GM12878 (cell line): ENCODE measurements around the gene MIOS. TPM values are rescaled to one million over a fixed set of nuclear protein-coding genes. Genes with fewer than 3 reads are reported as not detected.

Experiments used
- ATAC-seq: fragments of 200-7000 bp; cut with Tn5 transposase; 3 replicates; pipeline ENCODE4 v1.9.1; 2020; ENCODE audit warnings: mild to moderate bottlenecking, moderate library complexity
- BruUV-seq: library from RNA; stranded (reverse); fragments of 400-500 nt; replicated peaks from 2 replicates; lab custom pipeline; 2021; lab: Mats Ljungman, UMichigan
- CTCF ChIA-PET: fragments of 300-600 bp; sonication (Branson Sonifier 250); formaldehyde crosslinking; extraction: SDS; loops from one replicate; lab custom pipeline; 2021; ENCODE audit warnings: inconsistent platforms; lab: Yijun Ruan, JAX
- POLR2A ChIA-PET: fragments of 350-600 bp; formaldehyde crosslinking; extraction: SDS; loops from one replicate; lab custom pipeline; 2021; ENCODE audit warnings: inconsistent platforms; lab: Charles Lee
- RAD21 ChIA-PET: fragments of 300-600 bp; sonication (Branson Sonifier 250); formaldehyde crosslinking; loops from one replicate; lab custom pipeline; 2023; ENCODE audit warnings: antibody characterized with exemption; ENCODE audit not compliant: unreplicated experiment; lab: Charles Lee
- SMC1A ChIA-PET: fragments of 300-600 bp; sonication (Branson Sonifier 250); formaldehyde crosslinking; loops from one replicate; lab custom pipeline; 2023; ENCODE audit not compliant: unreplicated experiment, uncharacterized antibody; lab: Charles Lee
- DNase-seq: peaks from one replicate; pipeline ENCODE4 v3.0.0-alpha.2; 2011; ENCODE audit warnings: low read depth, low spot score
- FAIRE-seq: peaks from 3 replicates; lab custom pipeline; 2011; peaks lifted over from hg19 to GRCh38; lab: Jason Lieb, UNC
- H2AFZ ChIP-seq: 2 replicates; pipeline ENCODE4 v1.6.0; 2011; ENCODE audit warnings: low read depth, low read length, control low read depth; ENCODE audit not compliant: control insufficient read depth
- H3K27ac ChIP-seq: 2 replicates; pipeline ENCODE4 v1.5.1; 2011; ENCODE audit warnings: control low read depth; ENCODE audit not compliant: control insufficient read depth, insufficient read depth
- H3K27me3 ChIP-seq, 2 experiments: replicated peaks in 1 of 2; 2 replicates each; pipeline versions ENCODE4 v1.6.0 to v1.6.1; 2011; ENCODE audit warnings: low read length in 1 of 2; ENCODE audit not compliant: control insufficient read depth in 2 of 2, insufficient read depth in 2 of 2
- H3K36me3 ChIP-seq, 2 experiments: 2 replicates each; pipeline ENCODE4 v1.5.1; 2011; ENCODE audit warnings: low read length in 1 of 2; ENCODE audit not compliant: control insufficient read depth in 2 of 2, insufficient read depth in 2 of 2
- H3K4me1 ChIP-seq: 2 replicates; pipeline ENCODE4 v1.6.1; 2011; ENCODE audit warnings: mild to moderate bottlenecking, low read length, moderate library complexity, mixed read lengths; ENCODE audit not compliant: control insufficient read depth, insufficient read depth
- H3K4me2 ChIP-seq: 2 replicates; pipeline ENCODE4 v1.6.0; 2011; ENCODE audit warnings: control low read depth; ENCODE audit not compliant: control insufficient read depth, insufficient read depth
- H3K4me3 ChIP-seq: fragments of 200-600 bp; sonication (generic); 2 replicates; pipeline ENCODE4 v1.5.1; 2016
- H3K79me2 ChIP-seq: 2 replicates; pipeline ENCODE4 v1.6.0; 2011; ENCODE audit warnings: low read length; ENCODE audit not compliant: control insufficient read depth, insufficient read depth
- H3K9ac ChIP-seq: 2 replicates; pipeline ENCODE4 v1.8.0; 2011; ENCODE audit warnings: low read length, control low read depth, mixed read lengths; ENCODE audit not compliant: control insufficient read depth, insufficient read depth
- H3K9me3 ChIP-seq: replicated peaks from 3 replicates; pipeline ENCODE4 v1.5.1; 2011; ENCODE audit warnings: mild to moderate bottlenecking, low read length; ENCODE audit not compliant: control insufficient read depth, insufficient read depth
- H4K20me1 ChIP-seq: 2 replicates; pipeline ENCODE4 v1.6.0; 2011; ENCODE audit not compliant: control insufficient read depth, insufficient read depth
- ATF3 ChIP-seq: IDR thresholded peaks from 2 replicates; pipeline ENCODE4 v1.6.1; 2011; ENCODE audit warnings: low read depth, mild to moderate bottlenecking, low read length, moderate library complexity, borderline replicate concordance; ENCODE audit errors: extremely low read depth
- CEBPB ChIP-seq, 2 experiments: fragments of 150-350 bp in 1 of 2; IDR thresholded peaks; 2 replicates each; pipeline ENCODE4 v1.6.1; 2012 to 2014; ENCODE audit warnings: low read depth in 2 of 2, low read length in 2 of 2, borderline replicate concordance in 1 of 2, inconsistent platforms in 1 of 2
- CHD2 ChIP-seq: IDR thresholded peaks from 2 replicates; pipeline ENCODE4 v1.6.1; 2011; ENCODE audit warnings: low read depth, low read length, improper control_type of control experiment, borderline replicate concordance
- EZH2 ChIP-seq: IDR thresholded peaks from 2 replicates; pipeline ENCODE4 v1.6.1; 2012; ENCODE audit warnings: low read depth, mild to moderate bottlenecking, control low read depth, inconsistent platforms, low read length, borderline replicate concordance; ENCODE audit not compliant: control insufficient read depth
- GATAD2B ChIP-seq: fragments of 450-650 bp; conservative IDR thresholded peaks from 2 replicates; pipeline ENCODE4 v1.6.1; 2017; ENCODE audit warnings: low read depth, mild to moderate bottlenecking, moderate library complexity
- JUNB ChIP-seq: IDR thresholded peaks from 2 replicates; pipeline ENCODE4 v1.6.1; 2016; ENCODE audit warnings: antibody characterized with exemption, mild to moderate bottlenecking
- MLLT1 ChIP-seq: fragments of 450-650 bp; IDR thresholded peaks from 2 replicates; pipeline ENCODE4 v1.6.1; 2016; ENCODE audit warnings: mild to moderate bottlenecking
- NFXL1 ChIP-seq: fragments of 450-650 bp; IDR thresholded peaks from 2 replicates; pipeline ENCODE4 v1.6.1; 2017; ENCODE audit warnings: antibody characterized with exemption, mild to moderate bottlenecking, borderline replicate concordance
- NFYA ChIP-seq: IDR thresholded peaks from 2 replicates; pipeline ENCODE4 v1.6.1; 2011; ENCODE audit warnings: low read depth, mild to moderate bottlenecking, low read length, improper control_type of control experiment, borderline replicate concordance
- NR2F1 ChIP-seq: fragments of 450-650 bp; conservative IDR thresholded peaks from 2 replicates; pipeline ENCODE4 v1.6.1; 2017; ENCODE audit warnings: mild to moderate bottlenecking
- SIN3A ChIP-seq: IDR thresholded peaks from 2 replicates; pipeline ENCODE4 v1.6.1; 2012; ENCODE audit warnings: low read depth, low read length, improper control_type of control experiment
- SP1 ChIP-seq: IDR thresholded peaks from one replicate; pipeline ENCODE4 v1.6.1; 2011; ENCODE audit warnings: low read depth, low read length
- ZNF24 ChIP-seq: fragments of 450-650 bp; IDR thresholded peaks from 2 replicates; pipeline ENCODE4 v1.6.1; 2017; ENCODE audit warnings: antibody characterized with exemption, mild to moderate bottlenecking
- WGBS: methylation state at CpG from one replicate; pipeline ENCODE4 v1.1.6; 2016; ENCODE audit warnings: low lambda C conversion rate; ENCODE audit not compliant: insufficient replicate concordance, insufficient coverage; ENCODE audit errors: missing lambda C conversion rate; 5-methylcytosine and 5-hydroxymethylcytosine counted together
- in situ Hi-C: fragments of 300-500 bp; cut with MboI; formaldehyde crosslinking; loops from 9 replicates; pipeline ENCODE4 v1.14.3; 2018; ENCODE audit warnings: mixed read lengths
- intact Hi-C: fragments of 100-400 bp; cut with micrococcal nuclease; formaldehyde crosslinking; loops from one replicate; pipeline ENCODE4 v1.14.2; 2022; ENCODE audit not compliant: unreplicated experiment
- polyA plus RNA-seq, 11 experiments: library from polyadenylated mRNA; depleted of rRNA in 4 of 11; unstranded in 6 of 11; stranded (reverse) in 5 of 11; fragments of >200 nt; fragmentation: Nextera tagmentation in 4 of 11; fragmentation: Illumina TruSeq in 1 of 11; extraction: Ambion mirVana in 4 of 11; extraction: Trizol in 1 of 11; gene quantifications; 1 replicate in 1 of 11; 2 replicates in 10 of 11; pipeline versions ENCODE4 v1.2.1 to v1.2.3, GENCODE V29; 2011 to 2016; ENCODE audit warnings: inconsistent platforms in 2 of 11, missing spikeins in 2 of 11, low read depth in 1 of 11
- total RNA-seq, 4 experiments: library from RNA; depleted of rRNA in 3 of 4; stranded (reverse); fragments of >200 nt in 3 of 4; fragmentation: Illumina TruSeq in 1 of 4; extraction: Trizol in 1 of 4; gene quantifications; 2 replicates each; pipeline versions ENCODE4 v1.2.1 to v1.2.3, GENCODE V29; 2013 to 2021
- TF ChIP-seq, protein P1 (sequence below): IDR thresholded peaks from 2 replicates; pipeline ENCODE4 v1.6.1; 2012; ENCODE audit warnings: low read length, inconsistent platforms

Gene MIOS
- total and polyA plus RNA-seq, 10 of the 15 experiments (the other 5 are each of a cell fraction or from before 2014, with no cell fraction given) = 13.1 to 94.9 (median 54.2) TPM

GRCh38 chr7:7641129-7641663, 74.5 kb downstream of the MIOS start (continued):
- TF ChIP-seq, protein P1, sequence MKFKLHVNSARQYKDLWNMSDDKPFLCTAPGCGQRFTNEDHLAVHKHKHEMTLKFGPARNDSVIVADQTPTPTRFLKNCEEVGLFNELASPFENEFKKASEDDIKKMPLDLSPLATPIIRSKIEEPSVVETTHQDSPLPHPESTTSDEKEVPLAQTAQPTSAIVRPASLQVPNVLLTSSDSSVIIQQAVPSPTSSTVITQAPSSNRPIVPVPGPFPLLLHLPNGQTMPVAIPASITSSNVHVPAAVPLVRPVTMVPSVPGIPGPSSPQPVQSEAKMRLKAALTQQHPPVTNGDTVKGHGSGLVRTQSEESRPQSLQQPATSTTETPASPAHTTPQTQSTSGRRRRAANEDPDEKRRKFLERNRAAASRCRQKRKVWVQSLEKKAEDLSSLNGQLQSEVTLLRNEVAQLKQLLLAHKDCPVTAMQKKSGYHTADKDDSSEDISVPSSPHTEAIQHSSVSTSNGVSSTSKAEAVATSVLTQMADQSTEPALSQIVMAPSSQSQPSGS = peak; percentile 44; the same call in 1 of the 2 replicates
- TF ChIP-seq, all 136 proteins: peak for 4

GRCh38 chr7:7642081-7642480, 75.4 kb downstream of the MIOS start:
- no TSS peak for BruUV-seq
- Histone ChIP-seq H3K4me3 (peak overlapping the region; percentile 90), H3K27me3 (no peaks in the 10 kb centered on the region), H3K27ac (no peak overlapping the region), H3K36me3 (peaks cover 0 to 2% of the 10 kb centered on the region in 2 experiments; a peak in 2 of 4 replicates), H3K4me2 (peak overlapping the region; percentile 64; the same call in 1 of the 2 replicates), H4K20me1 (no peaks in the 10 kb centered on the region), H3K4me1 (no peaks in the 10 kb centered on the region), H2AFZ (no peak overlapping the region), H3K9ac (no peak overlapping the region), H3K79me2 (peaks cover 16% of the 10 kb centered on the region), H3K9me3 (peaks cover 3% of the 10 kb centered on the region; the same call in 1 of the 3 replicates)
- intact Hi-C loops = loop anchor here (5.0 kb wide), 2 partner anchors 490 to 575 kb away; no protein-coding TSS in a partner anchor
- no peak for TF ChIP-seq NFYA
- TF ChIP-seq EZH2 = no peak
- no peak for TF ChIP-seq SP1
- no peak for TF ChIP-seq JUNB
- TF ChIP-seq NFXL1 = no peak
- no peak for TF ChIP-seq MLLT1
- TF ChIP-seq GATAD2B = no peak
- no peak for TF ChIP-seq NR2F1
- TF ChIP-seq SIN3A = no peak
- TF ChIP-seq CEBPB (IDR thresholded peaks at IDR 0.05; ENCODE audit: borderline replicate concordance in 1 of 2, low read depth in 2 of 2, low read length in 2 of 2) = no peak
- no peak for TF ChIP-seq CHD2
- no peak for TF ChIP-seq ZNF24
- TF ChIP-seq ATF3 = no peak
- DNase-seq = no peak
- CTCF ChIA-PET = interaction anchor here (0.5 to 2.1 kb wide), 6 partner anchors 25 to 548 kb away, joined by 3 to 7 read pairs (median 4); no protein-coding TSS in a partner anchor
- RAD21 ChIA-PET = interaction anchor here (0.8 to 3.0 kb wide), 6 partner anchors 39 to 575 kb away, joined by 3 to 22 read pairs (median 6); partner anchors contain the start of gene MIOS
- POLR2A ChIA-PET = interaction anchor here (0.8 to 2.5 kb wide), 3 partner anchors 19 to 118 kb away, joined by 3 to 10 read pairs (median 3); no protein-coding TSS in a partner anchor
- WGBS = 96% methylated on average over 6 of the region's 6 CpGs
- in situ Hi-C loops = no loop called here
- ATAC-seq = no peak
- SMC1A ChIA-PET = interaction anchor here (0.6 to 4.2 kb wide), 13 partner anchors 10 to 1657 kb away, joined by 3 to 30 read pairs (median 4); partner anchors contain the start of gene RPA3
- FAIRE-seq = no peak
